HG02588 (cell line): ENCODE results near the gene CAMK1G.

ENCODE experiments used
- ATAC-seq: cut with Tn5 transposase; IDR thresholded peaks from one replicate; pipeline ENCODE4 v1.9.1; 2021; ENCODE audit warnings: mild to moderate bottlenecking, moderate library complexity; ENCODE audit not compliant: unreplicated experiment

The CAMK1G gene

DNA sequence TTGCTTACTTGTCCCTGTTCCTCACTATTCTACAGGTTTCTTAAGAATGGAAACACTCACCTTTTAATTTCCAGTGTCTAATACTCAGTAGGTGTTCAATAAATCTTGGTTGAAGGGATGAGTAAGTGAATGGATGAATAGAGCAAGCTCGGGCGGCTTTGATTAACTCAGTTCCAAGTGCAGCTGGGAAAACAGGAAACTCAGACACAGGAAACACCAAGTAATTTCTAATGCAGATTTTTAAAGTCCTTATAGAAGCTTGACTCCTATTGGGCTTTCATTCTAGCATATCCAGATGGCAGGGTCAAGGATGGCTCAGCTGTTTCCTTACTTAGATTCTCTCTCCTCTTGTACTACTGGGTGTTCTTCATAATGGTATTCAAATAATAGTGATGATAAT lies 14.0 kb downstream of the CAMK1G start:
- no peak for ATAC-seq

DNA sequence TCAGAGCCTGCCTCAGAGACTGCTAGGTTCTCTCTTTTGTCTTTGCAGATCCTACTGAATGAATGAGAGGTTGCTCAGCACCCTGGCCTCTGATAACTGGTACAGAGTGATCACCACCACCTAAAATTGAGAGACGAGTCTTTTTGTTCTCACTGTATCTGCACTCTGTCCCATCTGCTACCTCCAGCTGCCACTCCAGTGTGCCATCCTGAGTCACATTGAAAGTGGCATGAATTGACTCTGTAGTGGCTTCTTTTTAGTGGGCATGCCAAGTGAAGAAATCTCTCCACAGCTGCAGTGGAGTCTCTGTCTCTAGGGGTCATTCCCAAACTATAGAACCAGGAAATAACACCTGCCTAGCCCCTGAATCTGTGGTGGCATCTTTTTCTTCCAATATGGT lies 14.7 kb downstream of the CAMK1G start:
- no peak for ATAC-seq

DNA sequence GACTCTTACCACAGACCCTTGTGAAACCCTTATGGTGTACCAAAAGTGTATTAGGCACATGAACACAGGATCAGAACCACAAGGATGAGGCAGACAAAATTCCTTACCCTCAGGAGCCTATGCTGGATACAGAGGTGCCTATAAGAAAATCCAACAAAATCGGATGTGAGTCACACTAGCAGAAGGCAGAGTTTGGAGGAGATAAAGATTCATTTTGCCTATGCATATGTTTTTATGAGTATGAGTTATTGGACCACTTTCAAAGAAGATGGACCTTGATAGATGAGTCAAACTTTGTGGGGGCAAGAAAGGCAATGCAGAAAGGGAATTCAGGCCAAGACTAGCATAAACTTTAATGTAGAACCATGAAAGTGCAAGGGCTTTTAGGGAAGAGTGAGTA lies 17.0 kb downstream of the CAMK1G start:
- no peak for ATAC-seq

- no peak for ATAC-seq
Observed at GRCh38 chr1:209601809-209602657, 18.5 kb downstream of the CAMK1G start.

DNA sequence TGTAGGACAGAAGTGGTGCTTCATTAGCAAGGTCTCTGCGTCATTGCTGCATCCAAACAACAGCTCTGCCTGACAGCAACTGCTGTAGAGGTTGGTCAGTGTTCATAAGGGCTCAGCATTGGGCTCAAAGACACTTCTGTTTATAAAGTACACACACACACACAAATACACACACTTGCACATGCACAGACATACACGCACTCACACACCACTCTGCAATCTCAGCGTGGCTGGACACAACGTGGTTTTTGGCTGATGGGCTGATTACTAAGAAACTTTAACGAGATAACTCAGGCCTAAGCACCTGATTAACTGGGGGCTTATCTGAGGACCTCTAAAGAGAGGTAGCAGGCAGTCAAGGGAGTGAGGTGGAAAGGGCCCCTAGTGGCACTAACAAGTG lies 20.4 kb downstream of the CAMK1G start:
- no peak for ATAC-seq

GRCh38 chr1:209607102-209607794 lies 23.7 kb downstream of the CAMK1G start:
- peak; percentile 87 for ATAC-seq

- peak; percentile 15 for ATAC-seq
Observed at GRCh38 chr1:209607795-209608178, 24.3 kb downstream of the CAMK1G start.

- no peak for ATAC-seq
Observed at GRCh38 chr1:209609041-209609790, 25.7 kb downstream of the CAMK1G start.

DNA sequence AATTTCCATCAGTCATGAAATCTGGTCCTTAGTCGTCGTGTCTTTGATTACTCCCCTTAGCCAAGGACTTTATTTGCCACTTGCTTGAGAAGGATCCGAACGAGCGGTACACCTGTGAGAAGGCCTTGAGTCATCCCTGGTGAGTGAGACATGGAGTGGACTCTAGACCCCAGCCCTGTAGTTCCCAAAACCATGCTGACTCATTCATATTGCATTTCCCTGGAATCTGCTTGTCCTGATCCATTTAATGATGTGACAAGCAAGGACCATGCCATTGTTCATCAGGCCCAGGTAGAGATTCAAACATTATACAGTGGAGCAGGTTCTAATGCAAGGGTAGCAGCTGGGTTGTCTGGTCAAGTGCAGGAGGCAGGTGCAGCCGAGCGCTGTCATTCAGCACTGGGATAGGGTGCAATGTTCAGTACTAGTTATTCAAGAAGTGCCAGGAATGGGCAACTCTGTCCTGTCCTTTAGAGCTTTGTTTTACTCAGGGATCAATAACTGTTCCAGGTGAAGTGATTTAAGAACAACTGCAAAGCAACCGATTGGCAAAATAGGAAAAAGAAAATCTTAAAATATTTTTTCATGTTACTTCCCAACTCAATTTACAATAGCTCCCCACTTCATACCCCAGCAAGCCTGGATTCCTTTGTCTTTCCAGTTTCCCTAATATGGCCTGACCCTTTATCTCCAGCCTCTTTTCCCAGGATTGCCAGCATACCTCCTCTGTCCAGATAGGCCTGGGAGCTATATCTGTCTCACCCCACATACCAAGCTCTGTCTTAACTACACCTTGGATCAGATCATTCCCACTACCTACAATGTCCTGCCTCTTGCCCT lies 26.5 kb downstream of the CAMK1G start:
- no peak for ATAC-seq

DNA sequence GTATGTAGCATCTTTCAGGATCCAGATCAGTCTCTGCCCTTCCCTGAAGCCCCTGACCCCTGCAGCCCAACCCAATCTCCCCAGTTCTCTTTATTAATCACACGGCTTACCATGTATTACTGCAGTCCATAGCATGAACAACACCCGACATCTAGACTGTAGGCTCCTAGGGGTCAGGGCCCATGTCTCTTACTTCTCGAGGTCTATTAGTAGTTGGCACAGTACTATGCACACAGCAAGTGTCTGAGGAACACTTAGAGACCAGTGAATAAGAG lies 27.1 kb downstream of the CAMK1G start:
- no peak for ATAC-seq

GRCh38 chr1:209611771-209612570 lies 28.5 kb downstream of the CAMK1G start:
- ATAC-seq = no peak

DNA sequence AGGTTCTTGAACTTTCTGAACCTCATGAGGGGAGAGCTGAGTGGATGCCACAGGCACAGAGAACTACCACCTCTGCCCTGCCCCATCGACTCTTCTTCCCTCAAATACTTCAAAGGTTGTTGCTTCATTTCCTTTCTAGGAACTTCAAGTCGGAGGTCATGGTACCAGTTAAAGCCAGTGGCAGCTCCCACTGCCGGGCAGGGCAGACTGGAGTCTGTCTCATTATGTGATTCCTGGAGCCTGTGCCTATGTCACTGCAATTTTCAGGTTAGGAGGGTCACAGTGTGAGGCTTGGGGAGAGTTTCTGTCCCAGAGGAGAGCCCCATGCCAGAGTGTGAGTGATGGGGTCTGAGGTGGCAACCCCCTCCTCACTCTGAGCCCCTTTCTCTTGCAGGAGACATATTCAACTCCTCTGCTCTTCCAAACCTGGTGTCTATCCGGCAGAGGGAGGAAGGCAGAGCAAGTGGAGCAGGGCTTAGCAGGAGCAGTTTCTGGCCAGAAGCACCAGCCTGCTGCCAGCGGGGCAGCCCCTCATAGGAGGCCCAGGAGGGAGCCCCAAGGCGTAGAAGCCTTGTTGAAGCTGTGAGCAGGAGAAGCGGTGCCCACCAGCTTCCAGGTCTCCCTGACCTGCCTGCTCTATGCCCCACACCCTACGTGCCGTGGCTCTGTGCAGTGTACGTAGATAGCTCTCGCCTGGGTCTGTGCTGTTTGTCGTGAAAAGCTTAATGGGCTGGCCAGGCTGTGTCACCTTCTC lies 29.3 kb downstream of the CAMK1G start:
- no peak for ATAC-seq

DNA sequence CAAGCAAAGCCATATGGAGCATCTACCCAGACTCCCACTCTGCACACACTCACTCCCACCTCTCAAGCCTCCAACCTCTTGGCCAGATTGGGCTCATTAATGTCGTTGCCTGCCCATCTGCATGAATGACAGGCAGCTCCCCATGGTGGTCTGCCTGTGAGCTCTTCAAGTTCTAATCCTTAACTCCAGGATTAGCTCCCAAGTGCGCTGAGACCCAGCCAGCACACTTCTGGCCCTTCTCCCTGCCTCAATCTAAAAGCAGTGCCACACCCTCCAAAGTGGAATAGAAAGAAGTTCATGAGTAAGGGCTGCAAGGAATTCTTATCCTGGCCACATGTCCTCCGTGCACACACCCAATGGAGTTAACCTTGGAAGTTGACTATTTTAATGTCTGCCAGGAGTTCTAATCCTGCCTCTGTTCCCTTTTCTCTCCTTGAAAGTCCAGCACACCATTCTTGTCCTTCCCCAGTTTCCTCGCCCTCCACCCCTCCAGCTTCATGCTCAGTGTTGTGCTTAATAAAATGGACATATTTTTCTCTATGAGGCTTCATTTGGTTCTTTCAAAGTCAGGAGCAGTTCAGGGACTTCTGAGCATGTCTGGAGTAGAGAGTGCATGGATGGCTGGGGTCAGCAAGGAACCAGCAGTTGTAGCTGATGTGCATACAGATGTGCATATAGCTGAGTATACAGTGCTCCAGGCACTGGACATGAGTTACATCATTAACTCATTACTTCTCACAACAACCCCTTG lies 30.1 kb downstream of the CAMK1G start:
- no peak for ATAC-seq

DNA sequence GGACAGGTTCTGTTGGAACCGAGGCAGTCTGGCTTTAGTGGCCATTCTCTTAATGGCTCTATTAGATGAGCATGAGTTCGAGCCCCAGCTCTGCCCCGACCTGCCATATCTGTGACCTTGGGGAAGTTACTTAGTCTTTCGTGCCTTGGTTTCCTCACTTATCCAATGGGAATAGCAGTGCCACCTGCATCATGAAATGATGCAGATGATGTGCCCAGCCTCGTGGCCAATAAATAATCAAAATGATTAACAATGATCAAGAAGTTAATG lies 30.6 kb downstream of the CAMK1G start:
- ATAC-seq = no peak

DNA sequence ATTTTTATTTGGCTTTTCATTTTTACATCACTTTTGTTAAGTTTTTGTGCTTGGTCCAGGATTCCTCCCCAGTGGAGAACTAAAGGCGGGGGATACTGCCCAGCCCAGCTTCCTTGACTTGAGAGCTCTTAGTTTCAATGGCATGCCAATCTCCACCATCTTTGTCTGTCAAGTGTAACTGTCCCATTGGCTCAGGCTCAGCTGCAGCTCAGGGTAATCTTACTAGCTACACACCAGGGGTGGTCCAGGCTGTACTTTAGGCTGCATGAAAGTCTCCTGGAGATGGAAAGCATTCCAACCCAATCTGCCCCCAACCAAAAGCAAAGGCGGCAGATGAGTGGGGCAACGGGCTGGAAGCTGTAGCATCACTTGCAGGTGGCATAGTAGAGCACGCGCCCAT lies 31.4 kb downstream of the CAMK1G start:
- no peak for ATAC-seq

GRCh38 chr1:209616366-209617046 lies 33.0 kb downstream of the CAMK1G start:
- ATAC-seq = no peak

DNA sequence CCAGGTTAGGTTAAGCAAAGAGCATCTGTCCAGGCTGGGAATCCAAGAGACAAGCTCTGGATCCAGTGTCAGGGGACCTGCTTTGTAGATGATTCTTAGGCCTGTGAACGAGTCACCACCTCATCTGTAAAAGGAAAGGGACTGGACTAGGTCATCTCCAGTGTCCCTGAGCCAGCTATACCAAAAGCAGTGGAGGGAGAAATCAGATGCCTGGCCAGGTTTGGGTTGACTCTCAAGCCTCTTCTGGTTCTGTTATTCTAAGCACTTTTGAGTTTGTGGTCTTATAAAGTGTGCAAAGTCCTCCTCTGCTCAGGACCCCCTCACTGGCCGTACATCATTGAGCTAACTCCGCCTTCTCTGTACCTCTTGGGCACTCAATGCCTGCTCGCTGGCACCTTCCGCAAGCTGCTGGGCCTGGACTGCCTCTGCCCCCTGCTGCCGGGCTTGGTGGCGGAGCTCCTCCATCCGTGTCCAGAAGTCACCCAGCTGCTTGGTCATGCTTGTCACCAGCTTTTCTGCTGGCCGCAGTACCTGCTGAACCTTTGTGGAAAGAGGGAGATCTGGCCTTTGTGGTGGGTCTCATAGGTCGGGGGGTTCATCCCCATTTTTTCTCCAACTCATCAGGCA lies 33.6 kb downstream of the CAMK1G start:
- ATAC-seq = no peak

DNA sequence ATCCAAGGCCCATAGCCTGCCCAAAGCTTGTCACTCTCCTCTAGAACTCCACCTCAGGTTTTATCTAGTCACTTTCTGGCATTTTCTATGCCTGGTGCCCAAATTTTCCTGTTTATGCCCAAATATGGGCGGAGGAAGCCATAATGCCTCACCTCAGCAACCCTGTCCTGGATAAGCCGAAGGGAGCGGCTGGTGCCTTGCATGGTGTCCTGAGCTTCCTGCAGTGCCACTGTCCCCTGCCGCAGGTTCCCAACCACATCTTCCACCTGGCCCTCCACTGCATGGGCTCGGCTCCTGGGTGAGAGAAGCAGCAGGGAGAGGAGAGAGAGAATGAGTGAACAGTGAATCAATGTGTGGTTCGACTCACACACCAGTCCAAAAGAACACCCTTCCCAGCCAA lies 34.2 kb downstream of the CAMK1G start:
- ATAC-seq = no peak
